Gastrocnemius medialis (tissue), 4 donors: ENCODE results near the gene MAPK6. TPM values are rescaled to one million over a fixed set of nuclear protein-coding genes. Genes with fewer than 3 reads are reported as not detected.

Source experiments
- ATAC-seq, 2 donors: fragments of 150-250 bp; one replicate each; pipeline ENCODE4 v1.9.1; 2016
- DNase-seq, 2 donors: peaks; one replicate each; pipeline ENCODE4 v3.0.0-alpha.2; 2019
- H3K27ac ChIP-seq, 4 donors: fragments of 200-600 bp; sonication (generic); 1 replicate in 1 of 4; 2 replicates in 3 of 4; pipeline ENCODE4 v1.5.1; 2016 to 2018; ENCODE audit warnings: mild to moderate bottlenecking in 2 of 4, moderate library complexity in 1 of 4
- H3K27me3 ChIP-seq, 3 donors: fragments of 200-600 bp; sonication (generic) in 2 of 3; 1 replicate in 1 of 3; 2 replicates in 2 of 3; pipeline versions ENCODE4 v1.5.1 to v1.6.0; 2016 to 2019; ENCODE audit warnings: mild to moderate bottlenecking in 1 of 3, moderate library complexity in 1 of 3
- H3K36me3 ChIP-seq, 2 donors: fragments of 200-600 bp; sonication (generic) in 1 of 2; one replicate each; pipeline ENCODE4 v1.5.1; 2017 to 2018
- H3K4me1 ChIP-seq, 2 donors: fragments of 200-600 bp; sonication (generic) in 1 of 2; one replicate each; pipeline ENCODE4 v1.5.1; 2016 to 2017; ENCODE audit warnings: mild to moderate bottlenecking in 2 of 2
- H3K4me3 ChIP-seq, 4 donors: fragments of 200-600 bp; sonication (generic) in 3 of 4; 1 replicate in 1 of 4; 2 replicates in 3 of 4; pipeline ENCODE4 v1.5.1; 2016 to 2019; ENCODE audit warnings: mild to moderate bottlenecking in 2 of 4
- H3K9me3 ChIP-seq, 3 donors: fragments of 200-600 bp; sonication (generic) in 2 of 3; 1 replicate in 1 of 3; 2 replicates in 2 of 3; pipeline ENCODE4 v1.5.1; 2016 to 2019
- CTCF ChIP-seq, 5 experiments: fragments of 450-650 bp in 3 of 5; fragments of 200-600 bp in 2 of 5; sonication (generic) in 2 of 5; IDR thresholded peaks in 4 of 5; conservative IDR thresholded peaks in 1 of 5; 1 replicate in 4 of 5; 2 replicates in 1 of 5; pipeline ENCODE4 v1.5.1; 2016 to 2019; ENCODE audit warnings: antibody characterized with exemption in 5 of 5, mild to moderate bottlenecking in 3 of 5, moderate library complexity in 3 of 5
- POLR2A ChIP-seq, 2 donors: fragments of 450-650 bp; IDR thresholded peaks; one replicate each; pipeline ENCODE4 v1.6.1; 2017; ENCODE audit warnings: antibody characterized with exemption in 2 of 2, mild to moderate bottlenecking in 2 of 2, moderate library complexity in 2 of 2
- in situ Hi-C, 4 donors: fragments of 200-750 bp; cut with MboI; loops; one replicate each; pipeline versions ENCODE4 v1.15.0 to v1.8.0; 2017; ENCODE audit warnings: low sequenced_read_pairs in 4 of 4
- intact Hi-C: fragments of 100-400 bp; cut with DNase I; formaldehyde crosslinking; loops from one replicate; pipeline ENCODE4 v1.15.1; 2023; ENCODE audit warnings: low total_unique reads
- total RNA-seq, 4 donors: library from RNA; depleted of rRNA; stranded (reverse); fragments of >200 nt; gene quantifications; one replicate each; pipeline versions ENCODE4 v1.1.0 to v1.2.3, GENCODE V29; 2016

The MAPK6 gene
- total RNA-seq, 4 donors from 2014 or later = 47.6 to 84.4 (median 56.4) TPM

- no peaks in the 10 kb centered on the region for H3K27me3 ChIP-seq
- no peaks in the 10 kb centered on the region for H3K9me3 ChIP-seq
- peaks cover 34 to 36% of the 10 kb centered on the region in 2 donors for H3K4me1 ChIP-seq
- TF ChIP-seq CTCF (IDR thresholded peaks at IDR 0.05 in 4 of 5, conservative IDR thresholded peaks at IDR 0.05 in 1 of 5) = no peak
- TF ChIP-seq POLR2A (IDR thresholded peaks at IDR 0.05) = no peak
- H3K27ac ChIP-seq = peak overlapping the region; percentile 92 to 99 (median 97)
- no peak for DNase-seq
- H3K36me3 ChIP-seq = no peaks in the 10 kb centered on the region
- ATAC-seq = no peak
- H3K4me3 ChIP-seq = peak overlapping the region; percentile 2 to 74 (median 38)
- intact Hi-C loops = no loop called here
- in situ Hi-C loops = no loop called here
Observed at GRCh38 chr15:52021892-52022540, 3.0 kb downstream of the MAPK6 start.

- Histone ChIP-seq H3K36me3 (no peaks in the 10 kb centered on the region), H3K27ac (peak overlapping the region; percentile 92 to 99 (median 97)), H3K4me3 (no peak overlapping the region), H3K4me1 (peaks cover 34% of the 10 kb centered on the region in 2 donors), H3K9me3 (no peaks in the 10 kb centered on the region), H3K27me3 (no peaks in the 10 kb centered on the region)
- TF ChIP-seq CTCF (IDR thresholded peaks at IDR 0.05 in 4 of 5, conservative IDR thresholded peaks at IDR 0.05 in 1 of 5) = no peak
- no peak for TF ChIP-seq POLR2A (IDR thresholded peaks at IDR 0.05)
- no peak for ATAC-seq
- no peak for DNase-seq
- intact Hi-C loops = no loop called here
- in situ Hi-C loops = no loop called here
Observed at GRCh38 chr15:52023169-52023922, 4.3 kb downstream of the MAPK6 start.

GRCh38 chr15:52028431-52029093 lies 9.5 kb downstream of the MAPK6 start:
- Histone ChIP-seq H3K27ac (peak overlapping the region in 2 of 4 donors; percentile 4 to 51), H3K9me3 (no peaks in the 10 kb centered on the region), H3K36me3 (no peaks in the 10 kb centered on the region), H3K27me3 (no peaks in the 10 kb centered on the region), H3K4me3 (no peak overlapping the region), H3K4me1 (peaks cover 17 to 22% of the 10 kb centered on the region in 2 donors)
- ATAC-seq (no peak), DNase-seq (no peak)
- TF ChIP-seq POLR2A (IDR thresholded peaks at IDR 0.05) = no peak
- TF ChIP-seq CTCF (IDR thresholded peaks at IDR 0.05 in 4 of 5, conservative IDR thresholded peaks at IDR 0.05 in 1 of 5) = no peak
- in situ Hi-C loops = no loop called here
- intact Hi-C loops = no loop called here

- no peak for DNase-seq
- TF ChIP-seq CTCF (IDR thresholded peaks at IDR 0.05 in 4 of 5, conservative IDR thresholded peaks at IDR 0.05 in 1 of 5) (no peak), POLR2A (IDR thresholded peaks at IDR 0.05) (no peak)
- Histone ChIP-seq H3K4me3 (no peak overlapping the region), H3K36me3 (no peaks in the 10 kb centered on the region), H3K9me3 (no peaks in the 10 kb centered on the region), H3K4me1 (peaks cover 12 to 20% of the 10 kb centered on the region in 2 donors), H3K27ac (peak overlapping the region; percentile 4 to 51 (median 28)), H3K27me3 (no peaks in the 10 kb centered on the region)
- in situ Hi-C loops = no loop called here
- intact Hi-C loops = no loop called here
- no peak for ATAC-seq
Observed at GRCh38 chr15:52030010-52030409, 11.0 kb downstream of the MAPK6 start.
